ENCODE data around the gene C11orf52. TPM values are rescaled to one million over a fixed set of nuclear protein-coding genes. Genes with fewer than 3 reads are reported as not detected.

C11orf52 gene
- total RNA-seq, 1 experiment from 2014 or later: 14.4 TPM

GRCh38 chr11:111936040-111936540 is 17.4 kb downstream of the C11orf52 start:
- BruUV-seq (replicated peaks): no TSS peak
- TF ChIP-seq, protein P1, sequence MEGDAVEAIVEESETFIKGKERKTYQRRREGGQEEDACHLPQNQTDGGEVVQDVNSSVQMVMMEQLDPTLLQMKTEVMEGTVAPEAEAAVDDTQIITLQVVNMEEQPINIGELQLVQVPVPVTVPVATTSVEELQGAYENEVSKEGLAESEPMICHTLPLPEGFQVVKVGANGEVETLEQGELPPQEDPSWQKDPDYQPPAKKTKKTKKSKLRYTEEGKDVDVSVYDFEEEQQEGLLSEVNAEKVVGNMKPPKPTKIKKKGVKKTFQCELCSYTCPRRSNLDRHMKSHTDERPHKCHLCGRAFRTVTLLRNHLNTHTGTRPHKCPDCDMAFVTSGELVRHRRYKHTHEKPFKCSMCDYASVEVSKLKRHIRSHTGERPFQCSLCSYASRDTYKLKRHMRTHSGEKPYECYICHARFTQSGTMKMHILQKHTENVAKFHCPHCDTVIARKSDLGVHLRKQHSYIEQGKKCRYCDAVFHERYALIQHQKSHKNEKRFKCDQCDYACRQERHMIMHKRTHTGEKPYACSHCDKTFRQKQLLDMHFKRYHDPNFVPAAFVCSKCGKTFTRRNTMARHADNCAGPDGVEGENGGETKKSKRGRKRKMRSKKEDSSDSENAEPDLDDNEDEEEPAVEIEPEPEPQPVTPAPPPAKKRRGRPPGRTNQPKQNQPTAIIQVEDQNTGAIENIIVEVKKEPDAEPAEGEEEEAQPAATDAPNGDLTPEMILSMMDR (IDR thresholded peaks at IDR 0.05; ENCODE audit: insufficient read depth in 1 of 2, low read depth in 1 of 2, low read length in 1 of 2, severe bottlenecking in 1 of 2, unreplicated experiment in 1 of 2): no peak
- Histone ChIP-seq H3K4me3 (ENCODE audit: low read depth, low read length) (peak overlapping the region; percentile 93), H3K4me1 (peaks cover 17% of the 10 kb centered on the region), H3K27me3 (replicated peaks; ENCODE audit: control insufficient read depth, insufficient read depth, low read length) (no peaks in the 10 kb centered on the region), H3K36me3 (ENCODE audit: control insufficient read depth, insufficient read depth, low read length) (no peaks in the 10 kb centered on the region), H3K9me3 (no peaks in the 10 kb centered on the region)
- Mint-ChIP-seq H3K36me3 (ENCODE audit: insufficient read depth, unreplicated experiment) (peaks cover 5% of the 10 kb centered on the region), H3K4me1 (ENCODE audit: low read depth, unreplicated experiment) (peaks cover 15% of the 10 kb centered on the region), H3K27ac (ENCODE audit: unreplicated experiment) (no peak overlapping the region), H3K9me3 (ENCODE audit: unreplicated experiment) (no peaks in the 10 kb centered on the region), H3K27me3 (ENCODE audit: insufficient read depth, unreplicated experiment) (no peaks in the 10 kb centered on the region), H3K4me3 (ENCODE audit: unreplicated experiment) (peak overlapping the region; percentile 77)
- no peak for DNase-seq
- ChIA-PET CTCF (interaction anchor here (0.7 to 5.5 kb wide), 3 partner anchors 9 to 46 kb away, joined by 3 to 66 read pairs (median 17); no protein-coding TSS in a partner anchor), POLR2A (interaction anchor here (0.5 kb wide), 1 partner anchor 12 kb away, joined by 6 read pairs; no protein-coding TSS in a partner anchor)
- intact Hi-C loops (cut with micrococcal nuclease; ENCODE audit: unreplicated experiment): loop anchor here (1.0 to 2.0 kb wide), 2 partner anchors 8 to 89 kb away; partner anchors contain the start of gene DLAT

- peak overlapping the region; percentile 2 for H3K27ac Mint-ChIP-seq (ENCODE audit: unreplicated experiment)
- no peak for DNase-seq
- peaks cover 17% of the 10 kb centered on the region for H3K4me1 ChIP-seq
- no TSS peak for BruUV-seq (replicated peaks)
- peak overlapping the region; percentile 93 for H3K4me3 ChIP-seq (ENCODE audit: low read depth, low read length)
- no peaks in the 10 kb centered on the region for H3K36me3 ChIP-seq (ENCODE audit: control insufficient read depth, insufficient read depth, low read length)
- peak overlapping the region; percentile 77 for H3K4me3 Mint-ChIP-seq (ENCODE audit: unreplicated experiment)
- POLR2A ChIA-PET: interaction anchor here (0.8 kb wide), 1 partner anchor 11 kb away, joined by 5 read pairs; no protein-coding TSS in a partner anchor
- peaks cover 15% of the 10 kb centered on the region for H3K4me1 Mint-ChIP-seq (ENCODE audit: low read depth, unreplicated experiment)
- no peaks in the 10 kb centered on the region for H3K9me3 Mint-ChIP-seq (ENCODE audit: unreplicated experiment)
- intact Hi-C loops (cut with micrococcal nuclease; ENCODE audit: unreplicated experiment): loop anchor here (2.0 kb wide), 1 partner anchor 87 kb away; the partner anchor contains the start of gene DLAT
- H3K36me3 Mint-ChIP-seq (ENCODE audit: insufficient read depth, unreplicated experiment): peaks cover 5% of the 10 kb centered on the region
- H3K27me3 ChIP-seq (replicated peaks; ENCODE audit: control insufficient read depth, insufficient read depth, low read length): no peaks in the 10 kb centered on the region
- TF ChIP-seq, protein P1 (IDR thresholded peaks at IDR 0.05; ENCODE audit: insufficient read depth in 1 of 2, low read depth in 1 of 2, low read length in 1 of 2, severe bottlenecking in 1 of 2, unreplicated experiment in 1 of 2): no peak
- H3K27me3 Mint-ChIP-seq (ENCODE audit: insufficient read depth, unreplicated experiment): no peaks in the 10 kb centered on the region
- CTCF ChIA-PET: interaction anchor here (0.9 to 5.5 kb wide), 5 partner anchors 11 to 86 kb away, joined by 3 to 66 read pairs (median 3); partner anchors contain the start of gene C11orf52
- no peaks in the 10 kb centered on the region for H3K9me3 ChIP-seq
Measured at GRCh38 chr11:111937461-111937769, 18.7 kb downstream of the C11orf52 start.

GRCh38 chr11:111937844-111938243 is 19.1 kb downstream of the C11orf52 start:
- BruUV-seq (replicated peaks): no TSS peak
- CTCF ChIA-PET: interaction anchor here (0.9 to 5.5 kb wide), 5 partner anchors 11 to 85 kb away, joined by 3 to 66 read pairs (median 3); partner anchors contain the start of gene C11orf52
- peaks cover 17% of the 10 kb centered on the region for H3K4me1 ChIP-seq
- H3K4me3 ChIP-seq (ENCODE audit: low read depth, low read length): no peak overlapping the region
- H3K9me3 Mint-ChIP-seq (ENCODE audit: unreplicated experiment): no peaks in the 10 kb centered on the region
- no peaks in the 10 kb centered on the region for H3K27me3 ChIP-seq (replicated peaks; ENCODE audit: control insufficient read depth, insufficient read depth, low read length)
- peaks cover 5% of the 10 kb centered on the region for H3K36me3 Mint-ChIP-seq (ENCODE audit: insufficient read depth, unreplicated experiment)
- TF ChIP-seq, protein P1 (IDR thresholded peaks at IDR 0.05; ENCODE audit: insufficient read depth in 1 of 2, low read depth in 1 of 2, low read length in 1 of 2, severe bottlenecking in 1 of 2, unreplicated experiment in 1 of 2): no peak
- DNase-seq: no peak
- H3K27ac Mint-ChIP-seq (ENCODE audit: unreplicated experiment): peak overlapping the region; percentile 2
- H3K4me3 Mint-ChIP-seq (ENCODE audit: unreplicated experiment): peak overlapping the region; percentile 77
- POLR2A ChIA-PET: interaction anchor here (0.8 kb wide), 1 partner anchor 11 kb away, joined by 5 read pairs; no protein-coding TSS in a partner anchor
- intact Hi-C loops (cut with micrococcal nuclease; ENCODE audit: unreplicated experiment): loop anchor here (2.0 kb wide), 1 partner anchor 87 kb away; the partner anchor contains the start of gene DLAT
- H3K36me3 ChIP-seq (ENCODE audit: control insufficient read depth, insufficient read depth, low read length): no peaks in the 10 kb centered on the region
- no peaks in the 10 kb centered on the region for H3K9me3 ChIP-seq
- no peaks in the 10 kb centered on the region for H3K27me3 Mint-ChIP-seq (ENCODE audit: insufficient read depth, unreplicated experiment)
- H3K4me1 Mint-ChIP-seq (ENCODE audit: low read depth, unreplicated experiment): peaks cover 15% of the 10 kb centered on the region

All from Caco-2 (cell line).